Transverse colon (tissue), 4 donors: ENCODE results near the gene SLC25A17. TPM values are rescaled to one million over a fixed set of nuclear protein-coding genes. Genes with fewer than 3 reads are reported as not detected.
"Not testable (repeated sequence)": the region's sequence is repeated elsewhere in the genome, so short reads cannot be mapped to it uniquely, and the experiment has no call there.

ENCODE experiments used
- DNase-seq: peaks from one replicate; pipeline ENCODE4 v3.0.0-alpha.2; 2019
- H3K27ac ChIP-seq, 4 donors: fragments of 200-600 bp; sonication (generic); 2 replicates each; pipeline ENCODE4 v1.5.1; 2016 to 2018; ENCODE audit warnings: inconsistent platforms in 4 of 4
- H3K27me3 ChIP-seq: fragments of 200-600 bp; sonication (generic); 2 replicates; pipeline ENCODE4 v1.5.1; 2017; ENCODE audit warnings: inconsistent platforms
- H3K36me3 ChIP-seq, 4 donors: fragments of 200-600 bp; sonication (generic); 2 replicates each; pipeline ENCODE4 v1.5.1; 2017 to 2019; ENCODE audit warnings: inconsistent platforms in 4 of 4
- H3K4me1 ChIP-seq, 4 donors: fragments of 200-600 bp; sonication (generic); 2 replicates each; pipeline ENCODE4 v1.5.1; 2017 to 2020; ENCODE audit warnings: inconsistent platforms in 4 of 4
- H3K4me3 ChIP-seq, 4 donors: fragments of 200-600 bp; sonication (generic); 1 replicate in 1 of 4; 2 replicates in 3 of 4; pipeline versions ENCODE4 v1.5.1 to v1.6.1; 2017 to 2019; ENCODE audit warnings: inconsistent platforms in 4 of 4
- H3K9me3 ChIP-seq, 2 donors: fragments of 200-600 bp; sonication (generic); 2 replicates each; pipeline ENCODE4 v1.5.1; 2017 to 2019; ENCODE audit warnings: inconsistent platforms in 2 of 2
- CTCF ChIP-seq, 5 experiments: fragments of 200-600 bp in 3 of 5; fragments of 450-650 bp in 2 of 5; sonication (generic) in 3 of 5; IDR thresholded peaks; 1 replicate in 2 of 5; 2 replicates in 3 of 5; pipeline ENCODE4 v1.5.1; 2016 to 2017; ENCODE audit warnings: antibody characterized with exemption in 5 of 5, inconsistent platforms in 3 of 5, mild to moderate bottlenecking in 2 of 5, moderate library complexity in 1 of 5
- EP300 ChIP-seq: sonication (generic); formaldehyde crosslinking; IDR thresholded peaks from one replicate; pipeline ENCODE4 v1.6.1; 2017; ENCODE audit warnings: antibody characterized with exemption, low read depth
- POLR2A ChIP-seq: fragments of 450-650 bp; IDR thresholded peaks from one replicate; pipeline ENCODE4 v1.6.1; 2016; ENCODE audit warnings: antibody characterized with exemption, mild to moderate bottlenecking, moderate library complexity
- POLR2AphosphoS5 ChIP-seq, 3 donors: sonication (generic); formaldehyde crosslinking; IDR thresholded peaks; one replicate each; pipeline ENCODE4 v1.6.1; 2016; ENCODE audit warnings: antibody characterized with exemption in 3 of 3
- WGBS, 2 donors: methylation state at CpG; one replicate each; pipeline ENCODE4 v1.1.5; 2018; ENCODE audit warnings: low coverage in 1 of 2; 5-methylcytosine and 5-hydroxymethylcytosine counted together
- in situ Hi-C, 4 donors: fragments of 200-750 bp; cut with MboI; loops; one replicate each; pipeline versions ENCODE4 v1.15.0 to v1.15.1; 2017; ENCODE audit warnings: low sequenced_read_pairs in 3 of 4, low pct_ligation_motif_present in 1 of 4, low pct_unique_long_range_greater_than_20kb in 1 of 4
- intact Hi-C: fragments of 100-400 bp; cut with DNase I; formaldehyde crosslinking; loops from one replicate; pipeline ENCODE4 v1.15.1; 2023; ENCODE audit warnings: low total_unique reads
- total RNA-seq, 4 donors: library from RNA; depleted of rRNA; stranded (reverse); fragments of >200 nt; gene quantifications; one replicate each; pipeline ENCODE4 v1.1.0, GENCODE V29; 2016

The SLC25A17 gene
- total RNA-seq, 4 donors from 2014 or later = 8.0 to 20.2 (median 12.5) TPM

GRCh38 chr22:40766956-40767355 is 52.2 kb downstream of the SLC25A17 start:
- no peak for DNase-seq
- H3K36me3 ChIP-seq = peaks cover 0 to 18% (median 4%) of the 10 kb centered on the region in 4 donors
- in situ Hi-C loops (no loop called here), intact Hi-C loops (no loop called here)
- WGBS, 2 donors = 86% methylated on average over 2 of the region's 2 CpGs; no CpG with 5 or more reads in 1 of the 2 donors
- H3K27ac ChIP-seq = no peak overlapping the region
- no peaks in the 10 kb centered on the region for H3K4me1 ChIP-seq
- no peak for TF ChIP-seq CTCF (IDR thresholded peaks at IDR 0.05)
- H3K27me3 ChIP-seq = no peaks in the 10 kb centered on the region
- no peaks in the 10 kb centered on the region for H3K9me3 ChIP-seq
- H3K4me3 ChIP-seq = no peak overlapping the region

GRCh38 chr22:40764763-40765441 is 54.2 kb downstream of the SLC25A17 start:
- intact Hi-C loops = loop anchor here (5.0 kb wide), 1 partner anchor 83 kb away; no protein-coding TSS in a partner anchor
- Histone ChIP-seq H3K9me3 (no peaks in the 10 kb centered on the region), H3K4me3 (no peak overlapping the region), H3K4me1 (no peaks in the 10 kb centered on the region), H3K36me3 (no peaks in the 10 kb centered on the region), H3K27ac (no peak overlapping the region), H3K27me3 (no peaks in the 10 kb centered on the region)
- in situ Hi-C loops = loop anchor here in 1 of 4 donors (5.0 kb wide), 1 partner anchor 83 kb away; no protein-coding TSS in a partner anchor
- no peak for DNase-seq
- 47 to 66% methylated on average over 5 to 6 of the region's 6 CpGs for WGBS, 2 donors
- no peak for TF ChIP-seq EP300
- TF ChIP-seq CTCF (IDR thresholded peaks at IDR 0.05) = no peak
- no peak for TF ChIP-seq POLR2A
- no peak for TF ChIP-seq POLR2AphosphoS5 (IDR thresholded peaks at IDR 0.05)

GRCh38 chr22:40759294-40759840 is 59.8 kb downstream of the SLC25A17 start:
- WGBS, 2 donors = 88 to 95% methylated on average over 2 to 6 of the region's 6 CpGs

GRCh38 chr22:40758851-40759250 is 60.3 kb downstream of the SLC25A17 start:
- H3K27me3 ChIP-seq, H3K4me1 ChIP-seq, in situ Hi-C loops, H3K27ac ChIP-seq, H3K9me3 ChIP-seq, H3K36me3 ChIP-seq, DNase-seq, H3K4me3 ChIP-seq, intact Hi-C loops: not testable (repeated sequence)
- 87 to 88% methylated on average over 13 of the region's 13 CpGs for WGBS, 2 donors

More at GRCh38 chr22:40759294-40759840, 59.8 kb downstream of the SLC25A17 start:
- no peaks in the 10 kb centered on the region for H3K9me3 ChIP-seq
- intact Hi-C loops = no loop called here
- no peak overlapping the region for H3K4me3 ChIP-seq
- TF ChIP-seq POLR2AphosphoS5 (IDR thresholded peaks at IDR 0.05) (no peak), POLR2A (no peak), EP300 (no peak), CTCF (IDR thresholded peaks at IDR 0.05) (no peak)
- no peak for DNase-seq
- in situ Hi-C loops = no loop called here
- H3K27me3 ChIP-seq = no peaks in the 10 kb centered on the region
- no peak overlapping the region for H3K27ac ChIP-seq
- no peaks in the 10 kb centered on the region for H3K4me1 ChIP-seq
- no peaks in the 10 kb centered on the region for H3K36me3 ChIP-seq
